Measurements from ENCODE around the gene C11orf54.

Gene C11orf54

DNA sequence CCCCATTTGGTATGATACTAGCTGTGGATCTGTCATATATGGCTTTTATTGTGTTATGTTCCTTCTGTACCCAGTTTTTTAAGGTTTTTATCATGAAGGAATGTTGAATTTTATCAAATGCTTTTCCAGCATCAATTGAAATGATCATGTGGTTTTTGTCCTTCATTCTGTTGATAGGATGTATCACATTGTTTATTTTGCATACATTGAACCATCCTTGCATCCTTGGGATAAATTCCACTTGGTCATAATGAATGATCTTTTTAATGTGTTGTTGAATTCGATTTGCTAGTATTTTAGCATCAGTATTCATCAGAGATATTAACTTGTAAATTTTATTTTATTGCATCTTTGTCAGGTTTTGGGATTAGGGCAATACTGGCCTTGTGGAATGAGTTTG, 31.2 kb upstream of the C11orf54 start:
- Histone ChIP-seq H3K9me3 (ENCODE audit: low read length) (peaks cover 14% of the 10 kb centered on the region), H3K27me3 (ENCODE audit: insufficient read depth, low read length) (no peaks in the 10 kb centered on the region), H4K20me1 (ENCODE audit: insufficient read depth, low read length) (no peaks in the 10 kb centered on the region), H3K36me3 (ENCODE audit: insufficient read depth, low read length) (peaks cover 98% of the 10 kb centered on the region), H3K4me2 (ENCODE audit: low read length) (no peak overlapping the region), H2AFZ (ENCODE audit: low read length) (no peak overlapping the region), H3K9me2 (ENCODE audit: low read depth, low read length) (no peaks in the 10 kb centered on the region), H3K79me2 (ENCODE audit: insufficient read depth, low read length) (no peaks in the 10 kb centered on the region), H3K4me3 (ENCODE audit: low read depth, low read length, poor library complexity, severe bottlenecking) (no peak overlapping the region), H3K9ac (ENCODE audit: low read length) (no peak overlapping the region), H3K4me1 (ENCODE audit: insufficient read depth, low read length, severe bottlenecking) (no peaks in the 10 kb centered on the region), H3F3A (ENCODE audit: insufficient read depth, low read length) (no peaks in the 10 kb centered on the region), H3K27ac (ENCODE audit: low read depth, low read length, poor library complexity, severe bottlenecking) (no peak overlapping the region)
- TF ChIP-seq, protein P1, sequence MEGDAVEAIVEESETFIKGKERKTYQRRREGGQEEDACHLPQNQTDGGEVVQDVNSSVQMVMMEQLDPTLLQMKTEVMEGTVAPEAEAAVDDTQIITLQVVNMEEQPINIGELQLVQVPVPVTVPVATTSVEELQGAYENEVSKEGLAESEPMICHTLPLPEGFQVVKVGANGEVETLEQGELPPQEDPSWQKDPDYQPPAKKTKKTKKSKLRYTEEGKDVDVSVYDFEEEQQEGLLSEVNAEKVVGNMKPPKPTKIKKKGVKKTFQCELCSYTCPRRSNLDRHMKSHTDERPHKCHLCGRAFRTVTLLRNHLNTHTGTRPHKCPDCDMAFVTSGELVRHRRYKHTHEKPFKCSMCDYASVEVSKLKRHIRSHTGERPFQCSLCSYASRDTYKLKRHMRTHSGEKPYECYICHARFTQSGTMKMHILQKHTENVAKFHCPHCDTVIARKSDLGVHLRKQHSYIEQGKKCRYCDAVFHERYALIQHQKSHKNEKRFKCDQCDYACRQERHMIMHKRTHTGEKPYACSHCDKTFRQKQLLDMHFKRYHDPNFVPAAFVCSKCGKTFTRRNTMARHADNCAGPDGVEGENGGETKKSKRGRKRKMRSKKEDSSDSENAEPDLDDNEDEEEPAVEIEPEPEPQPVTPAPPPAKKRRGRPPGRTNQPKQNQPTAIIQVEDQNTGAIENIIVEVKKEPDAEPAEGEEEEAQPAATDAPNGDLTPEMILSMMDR (IDR thresholded peaks at IDR 0.05; ENCODE audit: low read length), result no peak
- no peak for TF ChIP-seq EZH2 (IDR thresholded peaks at IDR 0.05; ENCODE audit: borderline replicate concordance, low read length)

DNA sequence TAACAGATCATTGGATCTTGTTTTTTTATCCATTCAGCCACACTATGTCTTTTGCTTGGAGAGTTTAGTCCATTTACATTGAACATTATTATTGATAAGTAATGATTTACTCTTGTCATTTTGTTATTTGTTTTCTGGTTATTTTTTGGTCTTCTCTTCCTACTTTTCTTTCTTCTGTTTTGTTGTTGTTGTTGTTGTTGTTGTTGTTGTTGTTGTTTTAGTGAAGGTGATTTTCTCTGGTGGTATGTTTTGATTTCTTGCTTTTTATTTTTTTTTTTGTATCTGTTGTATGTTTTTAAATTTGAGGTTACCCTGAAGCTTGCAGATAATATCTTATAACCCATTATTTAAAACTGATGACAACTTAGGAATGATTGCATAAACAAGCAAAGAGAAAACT, 28.8 kb upstream of the C11orf54 start:
- Histone ChIP-seq H3K4me2 (ENCODE audit: low read length) (no peak overlapping the region), H3K9ac (ENCODE audit: low read length) (no peak overlapping the region), H2AFZ (ENCODE audit: low read length) (no peak overlapping the region), H3K9me2 (ENCODE audit: low read depth, low read length) (no peaks in the 10 kb centered on the region), H3K9me3 (ENCODE audit: low read length) (peaks cover 14% of the 10 kb centered on the region), H3K4me1 (ENCODE audit: insufficient read depth, low read length, severe bottlenecking) (peaks cover 6% of the 10 kb centered on the region), H3K36me3 (ENCODE audit: insufficient read depth, low read length) (peaks cover 97% of the 10 kb centered on the region), H3K27ac (ENCODE audit: low read depth, low read length, poor library complexity, severe bottlenecking) (no peak overlapping the region), H4K20me1 (ENCODE audit: insufficient read depth, low read length) (no peaks in the 10 kb centered on the region), H3K27me3 (ENCODE audit: insufficient read depth, low read length) (no peaks in the 10 kb centered on the region), H3K4me3 (ENCODE audit: low read depth, low read length, poor library complexity, severe bottlenecking) (no peak overlapping the region), H3F3A (ENCODE audit: insufficient read depth, low read length) (no peaks in the 10 kb centered on the region), H3K79me2 (ENCODE audit: insufficient read depth, low read length) (no peaks in the 10 kb centered on the region)
- TF ChIP-seq, protein P1 (IDR thresholded peaks at IDR 0.05; ENCODE audit: low read length), result no peak
- no peak for TF ChIP-seq EZH2 (IDR thresholded peaks at IDR 0.05; ENCODE audit: borderline replicate concordance, low read length)

DNA sequence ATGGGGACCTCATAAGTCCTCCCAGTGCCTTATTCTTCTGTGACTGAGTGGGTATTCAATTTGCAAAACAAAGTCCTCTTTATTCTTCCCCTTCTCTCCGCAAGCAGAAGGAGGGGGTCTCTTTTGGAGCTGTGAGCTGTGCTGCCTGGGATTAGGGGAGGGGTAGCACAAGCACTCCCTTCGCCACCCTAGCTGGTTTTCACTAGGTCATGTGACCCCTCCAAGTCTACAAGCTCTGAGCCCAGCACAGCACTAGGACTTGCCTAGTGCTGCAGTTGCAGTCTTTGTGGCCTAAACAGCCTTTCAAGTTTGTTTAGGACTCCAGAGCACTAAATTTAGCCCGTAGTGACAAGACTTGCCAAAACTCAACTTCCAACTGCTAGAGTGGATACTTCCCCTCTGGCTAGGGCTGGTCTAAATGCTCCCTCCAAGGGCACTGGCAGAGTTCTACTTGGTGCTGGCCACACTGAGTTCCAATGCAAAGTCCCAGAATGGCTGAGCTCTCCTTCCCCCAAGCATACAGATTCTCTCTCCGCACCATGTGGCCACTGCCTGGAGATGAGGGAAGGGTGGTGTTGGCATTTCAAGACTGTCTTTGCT, 25.6 kb upstream of the C11orf54 start:
- H3K9ac ChIP-seq (ENCODE audit: low read length), result no peak overlapping the region
- no peak overlapping the region for H3K4me3 ChIP-seq (ENCODE audit: low read depth, low read length, poor library complexity, severe bottlenecking)
- H3K9me2 ChIP-seq (ENCODE audit: low read depth, low read length), result no peaks in the 10 kb centered on the region
- no peaks in the 10 kb centered on the region for H4K20me1 ChIP-seq (ENCODE audit: insufficient read depth, low read length)
- no peak overlapping the region for H3K27ac ChIP-seq (ENCODE audit: low read depth, low read length, poor library complexity, severe bottlenecking)
- no peak for TF ChIP-seq EZH2 (IDR thresholded peaks at IDR 0.05; ENCODE audit: borderline replicate concordance, low read length)
- TF ChIP-seq, protein P1 (IDR thresholded peaks at IDR 0.05; ENCODE audit: low read length), result no peak
- H2AFZ ChIP-seq (ENCODE audit: low read length), result no peak overlapping the region
- no peaks in the 10 kb centered on the region for H3F3A ChIP-seq (ENCODE audit: insufficient read depth, low read length)
- no peak overlapping the region for H3K4me2 ChIP-seq (ENCODE audit: low read length)
- H3K9me3 ChIP-seq (ENCODE audit: low read length), result no peaks in the 10 kb centered on the region
- H3K79me2 ChIP-seq (ENCODE audit: insufficient read depth, low read length), result no peaks in the 10 kb centered on the region
- peaks cover 16% of the 10 kb centered on the region for H3K4me1 ChIP-seq (ENCODE audit: insufficient read depth, low read length, severe bottlenecking)
- no peaks in the 10 kb centered on the region for H3K27me3 ChIP-seq (ENCODE audit: insufficient read depth, low read length)
- peaks cover 71% of the 10 kb centered on the region for H3K36me3 ChIP-seq (ENCODE audit: insufficient read depth, low read length)
